ENCODE data around the gene SPINT2.
A peak's percentile ranks its signal among the peaks of the same experiment; 100 is the strongest.

The SPINT2 gene

GRCh38 chr19:38270587-38271167 lies 6.3 kb downstream of the SPINT2 start:
- DNase-seq = peak; percentile 86

DNA sequence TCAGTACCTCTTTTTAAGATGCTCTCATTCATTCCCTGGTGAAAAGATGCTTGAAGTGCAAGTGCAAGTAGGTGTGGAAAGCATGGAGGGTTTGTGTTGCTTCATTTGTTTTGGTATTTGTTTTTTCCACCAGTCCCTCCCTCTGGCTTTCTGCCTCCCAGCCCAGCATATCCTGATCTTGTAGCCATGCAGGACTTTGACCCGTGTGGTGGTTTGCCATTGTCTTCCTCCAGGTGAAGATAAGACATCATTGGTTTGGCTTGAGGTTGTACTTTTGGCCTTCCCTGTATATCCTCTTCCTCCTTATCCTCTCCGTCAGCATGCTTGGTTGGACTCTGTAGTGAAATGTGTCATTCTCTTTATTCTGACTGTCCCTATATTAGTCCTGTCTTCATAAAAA lies 9.1 kb downstream of the SPINT2 start:
- peak; percentile 26 for DNase-seq

DNA sequence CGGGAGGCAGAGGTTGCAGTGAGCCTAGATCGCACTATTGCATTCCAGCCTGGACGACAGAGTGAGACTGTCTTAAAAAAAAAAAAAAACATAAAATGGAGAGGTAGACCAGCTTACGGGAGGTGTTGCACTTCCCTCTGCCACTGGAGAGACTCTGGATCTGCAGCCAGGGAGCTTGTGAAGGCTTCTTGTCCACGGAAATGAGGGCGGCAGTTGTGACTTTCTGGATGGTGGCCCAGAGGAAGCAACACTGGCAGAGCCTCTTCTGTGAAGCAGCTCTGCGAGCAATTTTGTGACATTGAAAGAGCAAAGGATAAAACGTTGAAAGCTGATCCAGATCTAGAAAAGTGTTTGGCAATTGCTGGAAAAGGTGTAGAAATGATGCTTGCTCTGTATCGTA lies 10.4 kb downstream of the SPINT2 start:
- DNase-seq = peak; percentile 36

GRCh38 chr19:38276942-38277517 lies 12.7 kb downstream of the SPINT2 start:
- DNase-seq = no peak

DNA sequence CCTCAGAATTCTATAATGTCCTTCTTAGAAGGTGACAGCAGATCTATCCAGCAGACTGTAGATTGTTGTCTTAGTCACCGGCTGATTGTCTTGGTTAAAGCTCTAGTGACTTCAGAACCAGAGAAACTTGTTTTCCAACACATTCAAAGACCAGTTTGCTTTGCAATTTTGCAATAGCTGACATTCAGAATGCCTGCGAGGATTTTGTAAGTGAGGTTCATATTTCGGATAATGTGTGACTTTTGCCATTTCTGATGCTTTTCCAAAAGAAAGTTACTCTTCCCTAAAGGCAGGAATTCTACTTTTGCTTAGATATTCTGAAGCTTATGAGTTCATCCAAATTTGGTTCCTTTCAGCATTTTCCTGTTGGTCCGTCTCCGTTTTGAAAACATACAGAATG lies 13.2 kb downstream of the SPINT2 start:
- DNase-seq = no peak

DNA sequence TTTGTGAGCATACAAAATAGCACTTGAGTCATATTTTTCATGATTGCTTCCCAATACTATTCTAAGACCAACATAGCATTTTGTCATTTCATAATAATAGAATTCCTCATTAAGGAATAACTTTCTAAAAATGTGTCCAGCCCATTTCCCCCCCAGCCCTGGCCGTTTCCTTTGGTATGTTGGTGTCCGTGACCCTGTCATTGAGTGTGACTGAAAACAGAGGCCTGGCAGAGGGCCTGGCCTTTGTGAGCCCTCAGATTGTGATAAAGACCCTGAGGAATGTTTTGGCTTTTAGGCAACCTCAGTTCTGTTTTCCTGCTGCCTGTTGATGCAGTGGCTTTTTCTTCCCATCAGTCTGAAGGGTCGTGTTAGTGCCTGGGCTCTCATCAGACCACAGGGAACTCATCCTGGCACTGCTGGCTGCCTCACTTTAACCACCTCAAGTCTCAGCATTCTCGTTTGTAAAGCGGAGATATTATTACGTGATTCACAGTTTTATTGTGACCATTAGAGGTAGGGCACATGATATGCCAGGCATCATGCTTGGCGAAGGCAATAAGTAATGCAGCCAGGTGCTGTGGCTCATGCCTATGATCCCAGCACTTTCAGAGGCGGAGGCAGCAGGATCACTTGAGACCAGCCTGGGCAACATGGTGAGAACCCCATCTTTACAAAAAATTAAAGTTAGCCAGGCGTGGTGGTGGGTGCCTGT lies 13.8 kb downstream of the SPINT2 start:
- DNase-seq = no peak

DNA sequence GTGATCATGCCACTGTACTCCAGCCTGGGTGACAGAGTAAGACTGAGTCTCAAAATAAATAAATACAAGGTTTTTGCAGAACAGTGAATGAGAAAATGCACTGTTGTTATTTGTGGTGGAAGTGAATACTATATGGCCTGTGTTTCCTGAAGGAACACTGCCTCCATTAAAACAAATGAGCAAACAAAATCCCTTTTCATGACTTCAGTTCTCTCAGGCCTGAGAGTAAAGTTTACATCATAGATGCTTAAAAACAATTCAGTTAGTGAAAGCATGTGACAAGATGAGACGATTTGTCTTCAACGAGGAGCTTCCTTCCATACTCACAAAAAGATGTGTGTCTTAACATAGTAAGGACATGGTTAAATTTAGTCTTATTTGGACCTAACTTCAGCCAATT lies 14.4 kb downstream of the SPINT2 start:
- no peak for DNase-seq

DNA sequence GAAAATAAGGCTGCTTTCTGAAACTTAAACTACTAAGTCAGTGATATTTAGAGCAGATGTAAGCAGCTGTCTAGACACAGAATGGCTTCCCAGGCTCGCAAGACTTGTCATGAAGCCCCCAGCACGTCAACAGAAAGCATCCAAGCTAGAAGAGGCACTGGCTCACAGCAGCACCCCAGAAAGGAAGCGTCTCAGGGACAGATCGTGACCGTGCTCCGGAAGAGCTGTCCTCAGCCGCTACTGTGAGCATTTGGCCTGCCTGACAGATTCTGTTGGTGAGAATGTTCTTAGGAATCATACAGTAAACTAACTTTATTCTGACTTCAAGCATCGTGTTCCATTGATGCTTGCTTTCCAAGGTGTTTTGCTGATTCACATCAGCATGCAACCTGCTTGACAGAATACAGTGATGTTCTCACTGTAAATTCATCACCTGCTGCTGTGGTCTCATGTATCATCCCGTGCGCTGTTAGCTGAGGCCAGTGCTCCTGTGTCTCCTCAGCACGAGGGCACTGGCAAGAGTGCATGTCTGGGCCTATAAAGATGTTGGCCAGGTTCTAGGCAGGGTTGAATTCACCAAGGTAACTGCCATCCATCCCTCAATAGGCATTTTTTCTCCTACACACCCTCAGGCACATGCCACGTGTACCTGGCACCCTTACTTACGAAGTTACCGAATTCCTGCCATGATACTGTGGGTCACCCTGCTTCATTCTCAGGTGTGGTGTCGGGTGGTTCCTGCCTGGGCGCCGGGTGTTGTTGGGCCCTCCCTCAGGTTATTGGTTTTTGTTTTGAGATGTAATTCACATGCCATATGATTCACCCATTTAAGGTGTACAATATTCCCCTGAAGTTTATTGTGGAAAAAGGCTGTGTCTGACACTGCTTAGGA lies 15.9 kb downstream of the SPINT2 start:
- no peak for DNase-seq

GRCh38 chr19:38281811-38282566 lies 17.6 kb downstream of the SPINT2 start:
- peak; percentile 76 for DNase-seq

DNA sequence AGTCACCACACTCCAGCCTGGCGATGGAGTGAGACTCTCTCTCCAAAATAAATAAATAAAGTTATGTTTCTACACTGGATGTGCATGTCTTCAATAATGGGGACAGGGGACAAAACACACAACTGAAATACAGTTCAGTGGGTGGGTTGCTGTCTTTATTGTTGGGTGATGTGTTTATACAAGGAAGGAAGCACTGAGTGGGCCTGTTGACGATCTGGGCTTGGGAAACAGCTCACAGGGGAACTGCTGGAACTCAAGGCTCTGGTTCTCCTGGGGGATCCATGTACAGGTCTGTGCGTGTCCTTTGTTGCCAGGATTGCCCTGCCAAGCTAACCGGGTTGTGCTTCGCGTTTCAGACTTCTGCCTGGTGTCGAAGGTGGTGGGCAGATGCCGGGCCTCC lies 18.9 kb downstream of the SPINT2 start:
- no peak for DNase-seq

GRCh38 chr19:38284422-38284821 lies 20.0 kb downstream of the SPINT2 start:
- peak; percentile 41 for DNase-seq

- no peak for DNase-seq
Measured at GRCh38 chr19:38285567-38285966, 21.2 kb downstream of the SPINT2 start.

- DNase-seq = peak; percentile 51
Measured at GRCh38 chr19:38287604-38288003, 23.2 kb downstream of the SPINT2 start.

DNA sequence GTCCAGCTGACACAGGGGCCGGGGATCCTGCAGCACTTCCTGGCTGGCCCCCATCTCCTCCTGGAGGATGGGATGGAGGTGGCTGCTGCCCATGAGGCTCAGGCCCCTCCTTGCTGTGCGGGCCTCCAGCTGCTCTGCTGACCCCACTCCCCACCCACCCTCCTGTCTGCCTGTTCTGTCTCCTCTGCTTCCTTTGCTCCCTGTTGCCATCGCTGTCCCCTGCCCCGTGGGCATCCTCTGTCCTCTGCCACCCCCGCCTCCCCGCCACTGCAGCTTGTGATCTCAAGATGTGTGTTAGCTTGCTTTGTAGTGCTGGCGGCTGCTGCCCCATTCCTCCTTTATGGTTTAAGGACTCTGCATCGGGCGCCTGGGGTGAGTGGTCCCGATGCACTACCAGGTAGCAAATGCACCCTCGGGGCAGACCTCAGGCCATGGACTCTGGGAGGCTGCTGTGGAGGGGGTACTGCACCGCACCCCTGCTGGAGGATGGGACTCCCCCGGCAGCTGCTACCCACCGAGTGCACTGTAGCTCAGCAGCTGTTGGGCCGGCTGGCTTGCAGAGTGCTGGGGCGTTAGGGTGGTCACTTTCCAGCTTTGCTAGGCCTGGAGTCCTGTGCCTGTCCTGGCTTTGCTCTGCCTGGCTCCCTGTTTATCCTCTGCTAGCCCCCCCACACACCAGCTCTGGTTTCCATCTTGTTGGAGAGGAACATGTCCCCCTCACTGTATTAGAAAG lies 23.9 kb downstream of the SPINT2 start:
- no peak for DNase-seq

- no peak for DNase-seq
Measured at GRCh38 chr19:38289955-38290354, 25.6 kb downstream of the SPINT2 start.

GRCh38 chr19:38290631-38291147 lies 26.3 kb downstream of the SPINT2 start:
- DNase-seq = peak; percentile 64

GRCh38 chr19:38291855-38292254 lies 27.5 kb downstream of the SPINT2 start:
- no peak for DNase-seq

DNA sequence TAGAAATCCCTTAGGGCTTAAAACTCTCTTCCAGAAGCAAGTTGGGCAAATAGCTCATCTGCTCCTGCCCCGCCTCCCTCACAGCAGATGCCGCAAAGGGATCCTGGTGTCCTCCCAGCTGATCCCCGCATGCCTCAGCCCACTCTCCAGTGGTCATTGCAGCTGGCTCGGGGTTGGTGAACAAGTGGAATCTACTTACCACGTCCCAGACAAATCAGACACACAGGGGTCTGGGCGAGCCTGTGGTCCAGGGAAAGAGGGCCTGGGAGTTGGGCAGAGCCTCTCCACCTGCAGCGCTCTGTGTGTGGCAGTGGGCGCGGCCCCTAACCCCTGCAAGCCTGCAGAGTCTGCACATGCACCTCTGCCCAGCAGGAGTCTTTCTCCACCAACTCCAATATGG lies 28.9 kb downstream of the SPINT2 start:
- no peak for DNase-seq

GRCh38 chr19:38294090-38294489 lies 29.7 kb downstream of the SPINT2 start:
- no peak for DNase-seq

DNA sequence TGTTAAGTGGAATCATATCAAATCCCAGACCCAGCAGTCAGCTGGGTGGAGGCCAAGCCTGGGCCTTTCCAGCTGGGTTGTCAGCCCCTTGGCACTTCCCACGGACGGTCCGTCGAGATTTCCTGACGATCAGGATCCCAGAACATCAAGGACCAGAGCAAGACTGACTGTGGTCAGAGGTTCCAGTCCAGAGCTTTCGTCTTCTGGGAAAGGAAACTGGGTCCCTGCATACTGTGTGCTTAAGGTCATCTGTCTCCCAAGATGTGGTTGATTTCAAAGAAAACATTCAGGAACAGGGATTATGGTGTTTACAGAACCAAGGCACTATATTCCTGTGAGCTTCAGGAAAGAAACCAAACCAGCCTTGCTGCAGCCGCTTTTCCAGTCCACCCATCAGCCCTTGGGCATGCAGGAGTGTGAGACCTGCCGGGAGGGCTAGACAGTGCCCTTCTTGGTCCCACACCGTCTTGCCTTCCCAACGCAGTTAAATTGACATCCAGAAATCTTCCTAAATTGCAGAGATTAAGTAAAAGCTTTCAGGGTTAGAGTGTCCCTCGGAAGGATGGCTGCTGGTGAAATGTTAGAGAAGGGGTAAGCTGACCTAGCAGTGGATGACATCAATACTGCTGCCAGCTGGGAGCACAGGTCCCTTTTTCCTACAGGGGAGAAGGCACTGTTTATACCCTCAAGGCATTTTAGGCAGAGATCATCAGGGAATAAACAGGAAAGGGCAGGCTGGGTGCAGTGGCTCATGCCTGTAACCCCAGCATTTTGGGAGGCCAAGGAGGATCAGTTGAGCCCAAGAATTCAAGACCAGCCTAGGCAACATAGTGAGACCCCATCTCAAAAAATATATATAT lies 34.7 kb downstream of the SPINT2 start:
- DNase-seq = no peak
